HG02981 (cell line): ENCODE measurements around the gene SLC26A1.
A peak's percentile ranks its signal among the peaks of the same experiment; 100 is the strongest.

Experiments
- ATAC-seq: cut with Tn5 transposase; IDR thresholded peaks from one replicate; pipeline ENCODE4 v1.9.1; 2021; ENCODE audit warnings: mild to moderate bottlenecking, moderate library complexity; ENCODE audit not compliant: unreplicated experiment

The SLC26A1 gene

DNA sequence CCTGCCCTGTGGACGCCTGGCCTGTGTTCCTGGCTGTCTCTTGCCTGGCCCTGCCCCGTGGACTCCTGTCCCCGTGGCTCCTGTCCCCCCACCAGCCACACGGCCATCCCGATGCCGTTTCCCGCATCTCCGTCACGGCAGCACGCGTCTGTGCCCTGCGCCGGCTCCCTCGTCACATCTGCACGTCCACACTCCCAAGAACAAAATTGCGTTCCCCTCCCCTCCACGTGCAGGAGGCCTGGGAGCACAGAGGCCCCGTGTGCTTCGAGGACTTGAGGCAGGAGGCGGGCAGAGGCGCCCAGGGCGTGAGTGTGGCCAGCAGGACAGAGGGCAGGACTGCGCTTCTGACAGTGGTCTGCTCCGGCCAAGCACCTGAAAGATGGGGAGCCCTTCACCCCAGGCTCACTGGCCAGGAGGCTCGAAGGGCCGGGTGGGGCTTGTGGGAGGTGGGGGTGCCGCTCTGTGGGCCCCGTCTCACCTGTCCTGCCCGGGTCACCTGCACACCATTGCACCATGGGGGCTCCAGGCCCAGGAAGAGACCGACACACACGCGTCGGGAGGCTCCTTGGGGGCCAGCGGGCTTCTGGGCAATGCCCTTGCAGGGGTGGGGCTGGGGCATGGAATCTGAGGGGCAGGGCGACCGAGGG, 35.5 kb upstream of the SLC26A1 start:
- no peak for ATAC-seq

DNA sequence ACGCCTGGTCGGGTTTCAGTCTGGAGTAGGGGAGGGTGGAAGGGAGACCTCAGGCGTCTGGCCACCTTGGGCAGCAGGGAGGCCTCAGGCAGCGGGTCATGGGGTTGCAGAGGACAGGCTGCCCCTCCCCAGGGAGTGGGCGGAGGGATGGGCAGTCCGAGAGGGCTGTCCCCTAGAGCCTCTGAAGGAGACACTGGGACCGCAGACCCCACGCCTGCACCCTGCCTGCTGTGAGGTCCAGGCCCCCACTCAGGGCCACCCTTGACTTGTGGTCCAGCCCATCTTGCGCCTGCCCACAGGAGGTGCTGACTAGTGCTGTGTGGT, 34.7 kb upstream of the SLC26A1 start:
- no peak for ATAC-seq

- ATAC-seq: no peak
Measured at GRCh38 chr4:1027219-1027914, 34.2 kb upstream of the SLC26A1 start.

DNA sequence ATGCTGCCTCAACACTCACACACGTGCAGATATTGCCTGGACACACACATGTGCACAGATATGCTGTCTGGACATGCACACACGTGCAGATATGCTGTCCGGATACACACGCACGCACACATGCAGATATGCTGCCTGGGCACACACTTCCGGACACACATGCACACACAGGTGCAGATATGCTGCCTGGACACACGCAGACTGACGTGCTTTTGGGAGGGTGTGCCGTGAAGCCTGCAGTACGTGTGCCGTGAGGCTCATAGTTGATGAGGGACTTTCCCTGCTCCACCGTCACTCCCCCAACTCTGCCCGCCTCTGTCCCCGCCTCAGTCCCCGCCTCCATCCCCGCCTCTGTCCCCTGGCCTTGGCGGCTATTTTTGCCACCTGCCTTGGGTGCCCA, 32.9 kb upstream of the SLC26A1 start:
- no peak for ATAC-seq

DNA sequence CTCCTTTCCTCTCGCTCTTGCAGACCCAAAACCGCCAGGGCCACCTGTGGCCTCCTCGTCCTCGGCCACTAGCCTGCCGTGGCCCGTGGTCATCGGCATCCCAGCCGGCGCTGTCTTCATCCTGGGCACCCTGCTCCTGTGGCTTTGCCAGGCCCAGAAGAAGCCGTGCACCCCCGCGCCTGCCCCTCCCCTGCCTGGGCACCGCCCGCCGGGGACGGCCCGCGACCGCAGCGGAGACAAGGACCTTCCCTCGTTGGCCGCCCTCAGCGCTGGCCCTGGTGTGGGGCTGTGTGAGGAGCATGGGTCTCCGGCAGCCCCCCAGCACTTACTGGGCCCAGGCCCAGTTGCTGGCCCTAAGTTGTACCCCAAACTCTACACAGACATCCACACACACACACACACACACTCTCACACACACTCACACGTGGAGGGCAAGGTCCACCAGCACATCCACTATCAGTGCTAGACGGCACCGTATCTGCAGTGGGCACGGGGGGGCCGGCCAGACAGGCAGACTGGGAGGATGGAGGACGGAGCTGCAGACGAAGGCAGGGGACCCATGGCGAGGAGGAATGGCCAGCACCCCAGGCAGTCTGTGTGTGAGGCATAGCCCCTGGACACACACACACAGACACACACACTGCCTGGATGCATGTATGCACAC, 31.8 kb upstream of the SLC26A1 start:
- no peak for ATAC-seq

DNA sequence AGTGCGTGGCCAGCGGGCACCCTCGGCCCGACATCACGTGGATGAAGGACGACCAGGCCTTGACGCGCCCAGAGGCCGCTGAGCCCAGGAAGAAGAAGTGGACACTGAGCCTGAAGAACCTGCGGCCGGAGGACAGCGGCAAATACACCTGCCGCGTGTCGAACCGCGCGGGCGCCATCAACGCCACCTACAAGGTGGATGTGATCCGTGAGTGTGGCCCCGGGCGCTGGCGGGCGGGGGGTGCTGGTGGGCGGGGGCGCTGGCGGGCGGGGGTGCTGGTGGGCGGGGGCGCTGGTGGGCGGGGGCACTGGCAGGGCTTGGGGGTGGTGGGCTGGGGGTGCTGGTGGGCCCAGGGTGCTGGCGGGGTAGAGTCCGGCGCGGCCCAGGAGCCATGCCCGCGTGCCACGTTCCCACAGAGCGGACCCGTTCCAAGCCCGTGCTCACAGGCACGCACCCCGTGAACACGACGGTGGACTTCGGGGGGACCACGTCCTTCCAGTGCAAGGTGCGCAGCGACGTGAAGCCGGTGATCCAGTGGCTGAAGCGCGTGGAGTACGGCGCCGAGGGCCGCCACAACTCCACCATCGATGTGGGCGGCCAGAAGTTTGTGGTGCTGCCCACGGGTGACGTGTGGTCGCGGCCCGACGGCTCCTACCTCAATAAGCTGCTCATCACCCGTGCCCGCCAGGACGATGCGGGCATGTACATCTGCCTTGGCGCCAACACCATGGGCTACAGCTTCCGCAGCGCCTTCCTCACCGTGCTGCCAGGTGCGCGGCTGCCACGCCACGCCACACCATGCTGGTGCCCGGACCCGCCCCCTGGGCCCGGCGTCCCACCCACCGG, 30.9 kb upstream of the SLC26A1 start:
- ATAC-seq: no peak

DNA sequence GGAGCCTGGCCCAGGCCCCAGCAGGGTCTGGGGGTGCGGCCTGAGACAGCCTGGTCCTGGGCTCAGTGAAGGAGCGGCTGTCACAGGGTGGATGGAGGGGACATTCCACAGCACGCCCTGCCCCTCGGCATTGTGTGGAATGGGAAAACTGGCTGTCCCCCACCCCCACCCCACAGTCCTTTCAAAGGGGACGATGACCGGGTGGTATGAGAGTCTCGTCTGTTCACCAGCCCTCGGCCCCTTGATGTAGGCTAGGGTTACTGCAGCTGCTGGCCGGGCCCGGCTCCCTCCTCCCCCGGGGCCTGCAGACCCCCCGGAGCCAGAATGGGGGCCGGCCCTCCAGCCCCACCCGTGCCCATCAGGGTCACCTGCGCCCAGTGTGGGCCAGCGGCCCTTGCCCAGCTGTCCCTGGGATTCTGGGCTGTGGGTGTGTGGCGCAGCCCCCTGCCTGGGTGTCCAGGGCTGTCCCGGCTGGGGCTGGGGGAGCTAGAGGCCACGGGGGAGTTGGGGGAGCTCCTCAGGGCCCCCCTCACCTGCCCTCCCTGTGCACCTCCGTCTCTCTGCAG, 30.0 kb upstream of the SLC26A1 start:
- no peak for ATAC-seq

- ATAC-seq: no peak
Measured at GRCh38 chr4:1022739-1023066, 29.5 kb upstream of the SLC26A1 start.

DNA sequence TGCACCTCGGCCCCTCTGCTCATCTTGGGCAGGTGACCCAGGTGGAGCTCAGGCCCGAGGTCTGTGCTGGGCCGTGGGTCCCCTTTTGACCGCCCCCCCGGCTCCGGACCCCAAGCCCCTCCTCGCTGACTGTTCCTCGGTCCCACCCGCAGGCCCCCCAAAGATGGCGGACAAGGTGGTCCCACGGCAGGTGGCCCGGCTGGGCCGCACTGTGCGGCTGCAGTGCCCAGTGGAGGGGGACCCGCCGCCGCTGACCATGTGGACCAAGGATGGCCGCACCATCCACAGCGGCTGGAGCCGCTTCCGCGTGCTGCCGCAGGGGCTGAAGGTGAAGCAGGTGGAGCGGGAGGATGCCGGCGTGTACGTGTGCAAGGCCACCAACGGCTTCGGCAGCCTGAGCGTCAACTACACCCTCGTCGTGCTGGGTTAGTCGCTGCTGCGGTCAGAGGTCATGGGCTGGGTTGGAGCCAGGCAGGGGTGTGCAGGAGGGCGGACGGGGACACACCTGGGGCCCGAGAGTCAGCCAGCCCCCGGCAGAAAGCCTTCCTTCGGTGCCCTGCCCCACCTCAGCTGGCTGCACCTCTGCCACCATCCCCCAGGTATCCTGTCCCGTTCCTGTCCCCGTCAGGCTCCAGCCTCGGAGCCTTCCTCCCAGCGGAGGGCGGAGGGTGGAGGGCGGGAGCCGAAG, 29.0 kb upstream of the SLC26A1 start:
- no peak for ATAC-seq

DNA sequence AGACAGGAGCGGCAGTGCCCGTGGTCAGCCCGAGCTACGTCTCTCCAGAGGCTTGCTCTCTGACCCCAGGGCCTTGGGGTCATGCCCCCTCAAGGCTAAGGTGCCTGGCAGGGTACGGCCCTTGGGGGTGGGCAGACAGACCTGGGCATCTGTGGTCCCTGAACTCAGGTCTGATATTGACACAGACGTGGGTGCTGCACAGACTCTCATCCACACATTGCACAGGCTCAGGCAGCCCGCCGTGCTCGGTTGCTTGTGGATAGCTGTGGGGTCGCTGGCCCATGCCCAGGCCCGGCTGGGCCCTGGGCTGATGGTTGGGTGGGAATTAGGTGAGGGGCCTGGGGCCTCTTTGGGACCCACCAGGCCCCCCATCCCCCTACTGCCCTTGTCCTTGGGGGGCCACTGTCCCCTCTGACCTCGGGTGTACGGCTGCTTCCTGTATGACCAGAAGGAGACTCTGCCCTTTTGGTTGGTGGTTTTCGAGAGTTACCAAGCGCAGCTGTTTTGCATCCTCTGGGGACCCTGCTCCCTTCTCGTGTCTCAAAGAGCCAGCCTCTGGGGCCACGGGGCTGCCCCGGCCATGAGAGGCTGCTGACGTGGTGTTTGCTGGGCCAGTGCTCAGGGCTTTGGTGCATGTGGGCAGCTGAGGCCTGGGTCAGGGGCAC, 28.3 kb upstream of the SLC26A1 start:
- peak; percentile 83 for ATAC-seq

DNA sequence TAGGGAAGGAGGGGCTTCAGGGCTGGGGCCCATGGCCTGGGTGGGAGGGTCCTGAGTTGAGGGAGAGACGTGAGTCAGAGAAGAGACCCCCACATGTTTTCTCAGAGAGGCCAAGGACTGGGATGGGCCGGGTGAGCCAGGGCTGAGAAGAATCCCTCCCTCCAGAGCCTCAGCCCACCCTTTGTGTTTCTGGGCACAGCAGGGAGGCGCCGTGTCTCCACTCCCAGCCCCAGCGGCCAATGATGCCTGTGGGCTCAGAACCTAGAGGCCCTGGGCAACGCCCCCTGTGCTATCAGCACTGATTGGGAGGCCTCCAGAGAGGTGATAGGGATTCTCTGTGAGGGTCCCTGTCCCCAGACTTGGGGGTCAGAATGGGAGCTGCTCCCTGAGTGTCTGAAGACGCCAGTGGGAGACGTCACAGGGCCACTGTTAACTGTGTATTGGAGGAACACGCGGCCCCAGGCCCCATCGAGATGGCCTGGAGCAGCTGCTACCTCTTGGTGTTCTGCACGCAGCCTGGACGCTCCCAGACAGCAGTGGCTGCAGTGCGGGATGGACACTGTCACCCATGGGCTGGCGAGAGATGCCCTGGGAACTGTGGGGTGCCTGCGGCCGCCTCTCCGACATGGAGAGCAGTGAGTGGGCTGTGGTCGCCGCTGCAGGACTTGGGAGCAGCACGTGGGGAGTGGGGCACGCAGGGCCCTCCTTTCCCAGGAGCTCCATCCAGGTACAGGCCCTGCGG, 26.7 kb upstream of the SLC26A1 start:
- no peak for ATAC-seq

DNA sequence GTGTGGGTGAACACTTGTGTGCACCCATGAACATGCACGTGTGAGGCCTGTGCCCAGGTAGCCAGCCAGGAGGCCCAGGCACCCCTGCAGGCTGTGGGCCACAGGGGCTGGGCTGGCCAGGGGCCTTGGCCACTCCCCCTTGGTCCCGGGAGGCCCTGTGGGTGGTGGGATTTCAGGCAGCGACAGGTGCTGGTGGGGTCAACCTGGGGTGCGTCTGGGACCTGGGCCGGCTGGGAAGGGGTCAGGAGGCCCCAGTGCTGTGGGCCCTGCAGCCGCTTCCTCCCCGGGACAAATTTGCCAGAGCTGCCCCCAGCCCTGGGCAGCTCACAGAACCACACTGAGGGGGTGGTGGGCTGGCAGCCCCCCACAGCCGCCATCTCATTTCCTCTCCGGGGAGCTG, 26.1 kb upstream of the SLC26A1 start:
- no peak for ATAC-seq

DNA sequence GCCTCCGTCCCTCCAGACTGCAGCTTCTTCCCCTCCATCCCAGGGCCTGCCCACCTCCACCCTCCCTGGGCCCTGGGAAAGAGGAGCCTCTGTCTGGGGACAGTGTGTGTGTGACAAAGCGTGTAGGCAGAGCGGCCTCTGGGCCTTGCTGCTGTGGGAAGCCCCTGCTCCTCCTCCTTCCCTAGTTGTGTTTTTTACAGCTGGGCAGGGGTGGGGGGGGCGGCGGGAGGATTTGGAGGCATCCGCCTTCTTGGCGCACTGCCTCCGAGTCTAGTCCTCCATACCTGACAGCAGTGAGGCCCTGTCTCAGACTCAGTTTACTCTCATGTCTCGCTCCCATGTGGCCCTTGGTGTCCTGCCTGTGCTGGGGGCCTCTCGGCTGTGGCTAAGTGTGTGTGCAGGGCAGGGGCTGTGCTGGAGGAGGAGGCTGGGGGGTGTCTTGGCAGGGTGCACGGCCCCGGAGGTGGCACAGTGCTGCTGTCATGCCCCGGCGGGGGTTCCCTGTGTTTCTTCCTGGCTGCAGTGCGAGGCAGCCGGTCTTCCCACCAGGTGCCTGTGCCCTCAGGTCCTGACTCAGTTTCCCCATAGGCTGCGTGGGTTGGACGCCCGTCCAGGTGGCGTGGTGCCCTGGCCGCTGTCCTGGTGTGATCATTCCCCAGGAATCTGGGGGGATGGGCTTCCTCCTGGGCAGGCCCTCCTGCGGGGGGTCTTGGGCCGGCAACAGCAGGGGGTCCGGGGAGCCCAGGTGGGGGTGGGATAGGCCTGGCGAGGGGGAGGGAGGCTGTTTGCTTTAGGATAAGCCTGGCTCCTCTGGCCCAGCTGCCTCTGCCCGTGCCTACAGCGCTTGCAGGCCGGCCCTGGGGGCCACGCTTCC, 25.2 kb upstream of the SLC26A1 start:
- no peak for ATAC-seq

DNA sequence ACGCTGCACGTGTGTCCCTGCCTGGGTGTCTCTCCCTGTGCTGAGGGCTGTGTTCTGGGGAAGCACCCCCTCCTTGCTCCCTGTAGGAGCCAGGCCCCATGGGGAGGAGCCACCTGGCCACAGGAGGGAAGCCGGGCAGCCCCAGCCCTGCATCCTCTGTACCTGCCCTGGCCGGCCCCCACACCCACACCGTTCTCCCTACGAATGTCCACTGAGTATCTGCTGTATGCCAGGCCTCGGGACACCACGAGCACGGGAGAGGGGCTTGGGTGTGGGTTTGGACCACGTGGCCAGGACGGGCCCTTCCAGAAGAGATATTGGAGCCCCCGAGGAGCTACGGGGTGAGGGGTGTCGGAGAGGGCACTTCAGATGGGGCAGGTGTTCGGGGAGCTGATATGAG, 24.5 kb upstream of the SLC26A1 start:
- ATAC-seq: no peak

GRCh38 chr4:1017211-1017610, 24.0 kb upstream of the SLC26A1 start:
- ATAC-seq: no peak

GRCh38 chr4:1015746-1016145, 22.5 kb upstream of the SLC26A1 start:
- ATAC-seq: no peak

DNA sequence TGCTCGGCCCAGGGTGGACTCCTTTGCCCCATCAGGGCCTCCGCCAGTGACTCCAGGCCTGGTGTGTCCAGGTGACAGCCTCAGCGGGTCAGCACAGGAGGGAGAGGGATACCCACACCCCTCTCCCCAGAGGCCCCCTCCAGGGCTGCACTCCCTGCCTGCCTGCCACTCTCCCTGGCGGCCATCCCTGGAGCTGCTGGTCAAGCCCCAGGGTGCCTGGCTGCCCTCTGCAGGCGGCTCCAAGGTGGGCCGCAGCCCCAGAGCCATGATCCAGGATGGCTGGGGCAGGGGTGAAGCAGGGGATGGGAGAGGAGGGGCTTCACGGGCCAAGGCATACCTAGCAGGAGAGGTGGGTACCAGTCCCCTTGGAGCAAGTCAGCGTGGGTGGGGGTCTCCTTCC, 22.0 kb upstream of the SLC26A1 start:
- no peak for ATAC-seq

DNA sequence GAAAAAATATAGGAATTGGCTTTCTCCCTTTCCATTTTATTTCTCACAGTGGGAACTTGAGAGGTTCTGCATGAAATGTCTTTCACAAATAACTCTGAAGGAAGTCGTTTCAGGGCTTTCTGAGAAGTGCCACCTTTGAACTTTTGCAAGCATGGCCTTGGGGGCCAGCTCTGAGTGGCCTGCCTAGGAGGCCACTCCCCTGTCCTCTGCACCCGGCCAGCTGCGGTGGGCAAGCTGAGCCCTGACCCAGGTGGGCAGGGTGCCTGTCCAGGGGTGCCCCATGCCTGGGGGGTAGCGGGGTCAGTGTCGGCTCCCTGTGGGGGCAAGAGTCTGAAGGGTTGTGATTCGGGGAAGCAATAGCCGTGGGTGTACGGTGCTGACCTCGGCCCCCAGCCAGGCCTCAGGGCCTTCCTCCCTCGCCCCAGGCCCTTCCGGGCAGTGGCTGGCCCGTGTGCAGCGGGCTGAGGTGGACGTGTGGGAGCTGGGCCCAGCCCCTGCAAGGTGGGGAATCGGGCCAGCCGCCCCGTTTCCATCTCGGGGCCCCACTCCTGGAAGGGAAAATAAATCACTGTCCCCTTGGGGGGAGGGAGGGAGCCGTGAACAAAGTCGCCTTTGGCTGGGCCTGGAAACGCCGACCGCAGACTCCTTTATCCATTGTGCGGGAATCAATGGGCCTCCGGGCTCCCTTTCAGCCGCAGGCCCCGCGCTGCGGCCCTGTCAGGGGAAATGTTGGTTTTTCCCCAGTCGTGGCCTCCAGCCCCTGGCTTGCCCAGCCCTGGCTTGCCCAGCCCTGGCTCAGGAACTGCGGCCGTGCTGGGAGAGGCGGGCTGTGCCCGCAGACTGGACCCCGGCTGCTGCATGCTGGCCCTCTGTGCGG, 21.3 kb upstream of the SLC26A1 start:
- no peak for ATAC-seq
